NOMO-1 (cell line): ENCODE results near the gene PRKCQ.
A peak's percentile ranks its signal among the peaks of the same experiment; 100 is the strongest.

Experiments
- DNase-seq, 2 experiments: peaks; one replicate each; lab custom pipeline; 2025; ENCODE audit not compliant: unreplicated experiment in 2 of 2; lab: John Stamatoyannopoulos, UW

The PRKCQ gene

GRCh38 chr10:6416892-6417512, 163.1 kb downstream of the PRKCQ start:
- peak in 1 of 2 experiments; percentile 39 for DNase-seq

- peak; percentile 34 to 62 for DNase-seq
These were observed 168.6 kb downstream of the PRKCQ start for GRCh38 chr10:6411436-6411835.

DNA sequence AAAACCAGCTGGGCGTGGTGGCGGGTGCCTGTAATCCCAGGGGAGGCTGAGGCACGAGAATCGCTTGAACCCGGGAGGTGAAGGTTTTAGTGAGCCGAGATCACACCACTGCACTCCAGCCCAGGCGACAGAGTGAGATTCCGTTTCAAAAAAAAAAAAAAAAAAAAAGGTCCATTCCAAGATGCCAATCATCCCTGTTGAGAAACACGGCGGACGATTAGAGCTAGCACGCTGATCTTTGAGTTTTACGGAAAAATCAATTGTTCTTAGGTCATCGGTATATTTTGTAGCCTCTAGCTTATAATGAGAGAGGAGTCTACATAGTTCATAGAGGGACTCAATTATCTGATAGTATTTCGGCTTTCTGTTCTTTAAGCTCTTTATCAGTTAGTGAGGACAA, 169.2 kb downstream of the PRKCQ start:
- no peak for DNase-seq

DNA sequence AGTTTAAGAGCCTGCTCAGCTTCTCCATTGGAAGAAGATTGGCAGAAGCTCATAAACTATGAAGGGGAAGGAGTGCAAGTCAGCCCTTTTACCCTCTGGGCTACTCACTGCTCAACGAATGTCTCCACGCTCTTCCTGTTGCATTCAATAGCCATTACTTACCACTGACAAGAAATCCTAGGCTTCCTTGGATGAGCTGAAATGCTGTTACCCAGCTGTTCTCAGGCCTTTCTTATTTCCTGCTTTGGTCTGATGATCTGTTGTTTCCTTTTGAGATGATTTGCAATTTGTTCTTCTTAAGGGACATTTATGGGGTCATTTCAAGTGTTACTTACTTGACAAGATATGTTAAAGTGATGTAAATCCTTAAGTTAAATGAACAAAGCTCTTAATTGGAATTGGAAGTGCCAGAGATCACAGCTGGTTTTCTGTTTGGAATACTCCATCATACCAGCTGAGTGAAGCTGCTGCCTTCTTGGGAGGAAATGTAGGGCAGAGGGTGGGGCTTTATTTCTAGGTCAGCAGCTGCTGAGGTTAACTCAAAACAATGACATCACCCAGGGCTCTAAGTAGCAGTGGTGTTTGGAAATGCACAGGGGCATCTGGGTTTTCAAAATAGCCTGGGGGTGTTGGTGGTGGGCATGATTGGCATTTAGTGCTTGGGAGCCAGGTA, 170.0 kb downstream of the PRKCQ start:
- peak in 1 of 2 experiments; percentile 29 for DNase-seq

- DNase-seq, result no peak
These were observed 171.3 kb downstream of the PRKCQ start for GRCh38 chr10:6408799-6409198.

DNA sequence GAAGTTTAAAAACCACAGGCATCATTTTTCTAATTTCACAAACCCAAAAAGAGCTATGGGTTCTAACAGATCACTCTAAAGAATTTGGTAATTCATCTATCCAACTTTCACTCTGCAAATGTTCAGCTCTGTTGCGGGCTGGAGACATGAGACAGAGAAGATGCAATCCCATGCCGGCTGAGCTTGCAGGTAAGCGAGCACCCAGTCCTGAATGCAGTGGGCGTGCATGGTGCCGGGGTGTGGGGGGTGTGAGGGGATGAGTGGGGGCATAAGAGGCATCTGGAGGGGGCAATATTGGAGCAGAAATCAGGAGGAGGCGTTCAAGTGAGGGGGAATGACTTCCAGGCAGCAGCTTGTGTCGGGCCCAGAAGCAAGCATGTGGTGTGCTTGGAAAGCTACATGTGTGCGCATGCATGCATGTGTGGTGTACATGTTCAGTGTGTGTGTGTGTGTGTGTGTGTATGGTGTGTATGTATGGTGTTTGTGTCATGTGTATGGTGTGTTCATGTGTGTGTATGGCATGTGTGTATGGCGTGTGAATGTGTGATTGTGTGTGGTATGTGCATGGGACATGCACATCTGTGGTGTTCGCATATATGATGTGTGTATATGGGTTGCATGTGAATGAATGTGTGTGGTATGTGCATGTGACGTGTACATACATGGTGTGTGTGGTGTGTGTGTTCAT, 172.9 kb downstream of the PRKCQ start:
- DNase-seq, result no peak

DNA sequence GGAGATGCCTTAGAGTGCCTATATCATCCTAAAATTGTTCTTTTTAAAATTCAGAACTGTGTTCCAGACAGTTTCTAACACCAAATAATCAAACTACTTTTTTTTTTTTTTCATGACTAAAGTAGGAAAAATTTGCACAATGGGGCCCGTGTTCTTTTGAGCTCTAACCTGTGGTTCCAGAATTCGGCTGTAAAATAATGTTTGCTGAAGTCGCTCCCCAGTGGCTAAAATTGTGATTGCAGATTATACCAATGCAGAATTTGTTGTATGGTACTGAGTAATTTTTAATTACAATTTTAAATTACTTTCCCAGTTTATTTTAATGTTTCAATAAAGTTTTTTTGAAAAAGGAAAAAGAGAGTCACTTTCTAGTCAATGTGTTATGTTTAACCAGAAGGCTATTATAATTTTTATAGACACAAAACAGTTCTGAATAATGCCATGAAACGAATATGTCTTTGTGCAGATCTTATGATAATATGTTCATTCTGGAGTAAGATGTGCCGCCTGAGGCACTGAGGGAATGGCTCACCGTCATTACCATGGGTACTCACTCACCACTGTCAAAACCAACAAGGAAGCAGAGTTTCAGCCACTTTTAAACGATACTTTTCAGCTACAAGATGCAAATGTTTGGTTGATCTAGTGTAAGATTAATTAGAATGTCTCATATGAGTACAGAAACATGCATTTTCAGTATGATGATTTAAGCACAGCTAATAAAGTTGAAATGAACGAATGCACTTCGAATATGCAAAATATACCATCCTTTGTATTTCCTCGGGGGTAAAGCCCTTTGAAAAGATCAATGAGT, 173.6 kb downstream of the PRKCQ start:
- peak in 1 of 2 experiments; percentile 42 for DNase-seq

DNA sequence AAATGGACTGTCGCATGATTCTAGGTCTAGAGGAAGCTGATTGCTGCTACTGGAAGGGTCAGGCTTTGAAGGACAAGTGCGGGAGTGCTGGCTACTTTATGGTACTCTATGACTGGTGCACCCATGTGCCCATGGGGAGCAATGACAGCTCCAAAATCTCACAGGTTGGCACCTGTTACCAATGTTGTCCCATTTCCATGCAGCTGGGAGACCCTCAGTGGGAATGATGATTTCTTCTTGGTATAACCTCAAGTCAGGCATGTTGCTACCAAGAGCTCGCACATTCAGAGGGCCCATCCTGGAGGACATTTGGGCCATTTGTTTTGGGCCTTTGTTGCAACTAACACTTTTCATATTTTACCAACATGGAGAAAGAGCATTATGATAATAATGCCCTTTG, 174.4 kb downstream of the PRKCQ start:
- no peak for DNase-seq

DNA sequence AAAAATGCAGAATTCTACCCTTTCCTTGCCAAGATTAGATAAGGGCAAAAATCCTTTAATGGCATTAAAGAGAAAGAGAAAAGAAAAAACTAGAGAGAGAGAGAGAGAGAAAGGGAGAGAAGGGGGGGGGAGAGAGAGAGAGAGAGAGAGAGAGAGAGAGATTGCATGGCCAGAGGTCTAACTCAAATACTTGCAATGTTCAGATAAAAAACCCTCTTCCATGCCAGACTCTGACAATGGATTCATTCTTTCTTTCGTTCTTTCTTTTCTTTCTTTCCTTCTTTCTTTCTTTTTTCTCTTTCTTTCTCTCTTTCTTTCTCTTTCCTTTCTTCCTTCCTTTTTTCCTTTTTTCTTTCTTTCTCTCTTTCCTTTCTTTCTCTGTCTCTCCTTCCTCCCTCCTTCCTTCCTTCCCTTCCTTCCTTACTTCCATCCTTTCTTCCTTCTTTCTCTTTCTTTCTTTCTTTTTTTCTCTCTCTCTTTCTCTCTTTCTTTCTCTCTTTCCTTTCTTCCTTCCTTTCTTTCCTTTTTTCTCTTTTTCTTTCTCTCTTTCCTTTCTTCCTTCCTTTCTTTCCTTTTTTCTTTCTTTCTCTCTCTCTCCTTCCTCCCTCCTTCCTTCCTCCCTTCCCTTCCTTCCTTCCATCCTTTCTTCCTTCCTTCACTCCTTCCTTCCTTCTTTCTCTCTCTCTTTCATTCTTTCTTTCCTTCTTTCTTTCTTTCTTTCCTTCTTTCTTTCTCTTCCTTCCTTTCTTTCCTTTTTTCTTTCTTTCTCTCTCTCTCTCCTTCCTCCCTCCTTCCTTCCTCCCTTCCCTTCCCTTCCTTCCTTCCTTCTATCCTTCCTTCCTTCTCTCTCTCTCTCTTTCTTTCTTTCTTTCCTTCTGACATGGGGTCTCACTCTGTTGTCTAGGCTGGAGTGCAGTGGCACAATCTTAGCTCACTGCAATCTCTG, 175.7 kb downstream of the PRKCQ start:
- no peak for DNase-seq

DNA sequence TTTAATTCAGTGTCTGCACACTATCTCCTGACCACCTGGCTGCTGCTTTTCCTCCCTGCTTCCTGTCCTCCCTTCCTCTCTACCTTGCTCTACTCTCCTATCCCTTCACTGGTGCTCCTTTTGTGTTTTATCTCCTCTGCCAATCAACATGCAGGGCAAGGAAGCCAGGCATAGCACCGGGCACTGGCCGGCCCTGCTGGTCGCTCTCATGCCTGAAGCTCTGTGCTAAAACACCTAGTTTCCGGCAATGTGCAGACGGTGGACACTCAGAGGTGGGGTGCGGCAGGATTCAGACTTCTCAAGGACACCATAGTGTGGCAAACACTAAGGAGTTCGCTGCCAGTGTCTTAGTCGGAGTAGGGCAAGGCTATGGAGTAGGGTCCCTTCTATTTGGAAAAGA, 177.1 kb downstream of the PRKCQ start:
- DNase-seq, result no peak

GRCh38 chr10:6402349-6402709, 177.7 kb downstream of the PRKCQ start:
- DNase-seq, result no peak

GRCh38 chr10:6401558-6402348, 178.3 kb downstream of the PRKCQ start:
- peak; percentile 61 to 84 for DNase-seq

DNA sequence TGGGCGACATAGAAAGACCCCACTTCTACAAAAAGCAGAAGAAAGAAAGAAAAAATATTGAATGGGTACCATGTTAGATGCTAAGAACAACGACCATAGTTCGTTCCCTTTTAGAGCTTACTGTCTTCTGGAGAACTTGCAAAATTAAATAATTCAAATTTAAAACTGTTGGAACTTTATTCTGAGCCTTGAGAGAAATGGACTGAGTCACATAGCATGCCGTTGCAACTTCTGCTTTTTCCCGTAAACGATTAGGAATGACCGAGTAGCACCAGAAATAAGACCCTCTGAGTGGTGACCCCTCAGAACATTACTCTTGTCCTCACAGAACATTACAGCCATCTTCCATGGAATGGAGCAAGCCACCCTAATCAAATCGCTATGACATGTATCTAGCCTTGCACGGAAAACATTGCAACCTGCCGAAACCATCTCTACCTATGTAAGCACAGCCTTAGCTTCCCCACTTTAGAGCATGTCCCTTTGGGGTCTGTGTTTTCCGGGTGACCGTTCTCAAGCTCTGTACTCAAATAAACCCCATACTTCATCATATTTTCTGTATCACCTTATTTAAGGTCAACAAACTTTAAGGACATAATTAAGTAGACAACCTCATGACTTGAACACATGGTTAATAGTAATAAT, 179.1 kb downstream of the PRKCQ start:
- peak in 1 of 2 experiments; percentile 47 for DNase-seq

GRCh38 chr10:6400331-6400730, 179.7 kb downstream of the PRKCQ start:
- DNase-seq, result peak; percentile 51 to 59

- no peak for DNase-seq
These were observed 180.2 kb downstream of the PRKCQ start for GRCh38 chr10:6399879-6400278.

- peak; percentile 66 to 68 for DNase-seq
These were observed 180.8 kb downstream of the PRKCQ start for GRCh38 chr10:6399231-6399741.

DNA sequence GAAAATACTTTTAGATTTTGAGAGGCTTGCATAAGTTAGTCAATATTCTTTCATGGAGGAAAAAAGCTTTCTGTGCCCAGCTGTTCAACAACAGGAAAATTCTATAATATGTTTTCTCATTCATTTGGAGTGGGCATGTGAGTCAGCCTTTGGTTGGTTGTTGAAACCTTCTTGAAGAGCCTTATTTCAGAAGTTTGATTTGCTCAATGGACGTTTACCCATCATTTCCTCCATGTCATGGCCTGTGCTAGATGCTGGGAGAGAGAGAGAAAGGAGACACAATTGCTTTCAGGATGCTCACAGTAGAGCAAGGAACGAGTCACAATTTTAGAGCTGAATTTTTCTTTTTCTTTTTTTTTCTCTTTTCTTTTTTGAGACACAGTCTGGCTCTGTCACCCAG, 181.7 kb downstream of the PRKCQ start:
- peak in 1 of 2 experiments; percentile 39 for DNase-seq

DNA sequence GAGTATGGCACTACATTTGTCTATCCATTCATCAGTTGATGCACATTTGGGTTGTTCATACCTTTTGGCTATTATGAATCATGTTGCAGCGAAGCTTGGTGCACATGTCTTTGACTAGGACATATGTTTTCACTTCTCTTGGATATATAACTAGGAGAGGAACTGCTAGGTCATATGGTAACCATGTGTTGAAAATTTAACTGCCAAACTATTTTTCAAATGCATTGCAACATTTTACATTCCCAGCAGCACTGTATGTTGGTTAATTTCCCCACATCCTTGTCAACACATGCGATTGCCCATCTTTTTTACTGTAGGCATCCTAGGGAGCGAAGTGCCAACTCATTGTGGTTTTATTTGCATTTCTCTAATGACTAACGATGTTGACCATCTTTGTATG, 183.4 kb downstream of the PRKCQ start:
- peak; percentile 90 to 99 for DNase-seq

GRCh38 chr10:6396226-6396625, 183.8 kb downstream of the PRKCQ start:
- DNase-seq, result no peak
